NOMO-1 treated with DMSO at 0.1 percent for 48 hours (cell line): Measurements from ENCODE around the gene POLQ.
"Not testable (repeated sequence)": the region's sequence is repeated elsewhere in the genome, so short reads cannot be mapped to it uniquely, and the experiment has no call there.

Source experiments
- DNase-seq: peaks from one replicate; lab custom pipeline; 2025; ENCODE audit not compliant: unreplicated experiment; lab: John Stamatoyannopoulos, UW

The POLQ gene

GRCh38 chr3:121545574-121546455 lies at the start of gene POLQ:
TSS of gene POLQ (minus strand) at chr3:121545988. CDS start at chr3:121545877, 111 bp downstream.
- DNase-seq, result peak; percentile 95

- DNase-seq, result no peak
These were observed 49.1 kb upstream of the POLQ start for GRCh38 chr3:121594850-121595249.

DNA sequence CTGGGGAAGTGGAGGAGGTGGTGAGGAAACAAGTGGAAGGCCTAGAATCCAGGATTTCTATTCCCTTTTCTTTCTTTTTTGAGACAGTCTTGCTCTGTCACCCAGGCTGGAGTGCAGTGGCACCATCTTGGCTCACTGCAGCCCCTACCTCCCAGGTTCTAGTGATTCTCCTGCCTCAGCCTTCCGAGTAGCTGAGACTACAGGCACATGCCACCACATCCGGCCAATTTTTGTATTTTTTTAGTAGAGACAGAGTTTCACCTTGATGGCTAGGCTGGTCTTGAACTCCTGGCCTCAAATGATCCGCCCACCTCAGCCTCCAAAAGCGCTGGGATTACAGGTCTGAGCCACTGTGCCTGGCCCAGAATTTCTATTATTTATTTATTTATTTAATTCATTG lies 48.0 kb upstream of the POLQ start:
- DNase-seq, result not testable (repeated sequence)

DNA sequence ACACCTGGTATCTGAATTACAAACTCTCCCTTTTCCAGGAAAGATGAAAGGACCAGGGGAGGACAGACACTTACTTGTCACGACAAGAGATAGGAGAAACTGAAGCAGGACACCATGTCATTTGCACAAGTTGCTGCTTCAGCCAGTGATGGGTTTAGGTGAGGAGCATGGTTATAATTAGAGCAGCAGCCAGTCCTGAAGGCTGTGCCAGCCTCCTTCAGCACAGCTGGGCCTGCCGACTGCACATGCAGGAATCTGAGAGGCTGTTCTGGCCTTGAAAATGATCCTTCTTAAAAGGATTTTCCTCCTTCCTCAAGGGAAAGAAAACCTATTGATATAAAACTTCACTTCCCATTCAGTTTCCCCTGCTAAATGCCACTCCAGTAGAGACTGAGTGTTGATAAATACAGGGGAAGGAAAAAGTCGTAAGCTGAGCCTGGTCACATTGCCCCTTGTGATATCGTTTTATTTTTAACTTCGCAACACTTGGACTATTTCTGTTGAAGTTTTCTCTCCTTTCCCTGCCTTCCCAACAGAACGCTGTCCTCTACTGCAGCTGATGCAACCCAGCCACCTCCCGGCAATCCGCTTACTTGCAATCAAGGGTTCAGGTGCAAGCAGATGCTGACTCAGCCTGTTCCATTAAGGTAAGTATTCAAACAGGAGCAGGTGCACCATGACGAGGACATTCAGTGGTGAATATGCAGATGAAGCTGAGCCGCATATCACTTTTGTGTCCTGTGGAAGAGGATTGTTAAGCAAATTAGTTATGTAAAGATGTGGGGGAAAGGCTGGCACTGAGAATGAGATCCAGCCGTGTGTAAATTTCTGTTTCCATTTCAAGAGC lies 47.3 kb upstream of the POLQ start, which contains the start of gene FBXO40:
Gene FBXO40, plus strand, starts transcription at position 524 of the 847 bp plus-strand sequence. CDS start 27,197 bp downstream, outside the sequence.
- DNase-seq, result no peak

DNA sequence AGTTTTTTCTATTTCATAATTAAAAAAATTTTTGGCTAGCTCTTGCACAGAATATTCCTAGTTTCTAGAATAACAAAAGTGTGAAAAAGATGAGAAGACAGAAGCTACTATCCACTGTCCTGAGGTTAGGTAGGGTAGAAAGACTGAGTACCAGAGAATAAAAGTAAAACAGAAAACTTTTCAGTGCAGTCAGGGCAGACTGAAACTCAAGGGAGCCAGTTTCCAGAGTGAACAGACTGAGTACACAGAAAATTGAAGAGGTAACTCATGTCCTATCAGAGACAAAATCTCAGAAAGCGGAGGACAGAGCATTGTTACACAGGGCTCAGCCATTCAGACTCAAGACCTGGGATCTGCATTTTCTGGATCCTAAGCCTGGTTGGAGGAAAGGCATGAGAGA lies 38.6 kb upstream of the POLQ start:
- no peak for DNase-seq

GRCh38 chr3:121581691-121582090 lies 35.9 kb upstream of the POLQ start:
- DNase-seq, result no peak

DNA sequence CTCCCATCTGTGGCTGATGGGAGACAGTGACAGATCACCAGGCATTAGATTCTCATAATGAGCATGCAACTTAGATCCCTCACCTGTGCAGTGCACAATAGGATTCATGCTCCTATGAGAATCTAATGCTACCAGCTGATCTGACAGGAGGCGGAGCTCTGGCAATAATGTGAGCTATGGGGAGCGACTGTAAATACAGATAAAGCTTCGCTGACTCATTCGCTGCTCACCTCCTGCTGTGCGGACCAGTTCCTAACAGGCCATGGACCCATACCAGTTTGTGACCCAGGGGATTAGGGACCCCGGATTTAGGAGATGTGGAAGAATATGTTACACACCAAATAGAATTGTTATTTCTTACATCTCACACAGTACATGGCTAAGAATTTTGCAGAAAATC lies 28.7 kb upstream of the POLQ start:
- no peak for DNase-seq

- DNase-seq, result no peak
These were observed 21.9 kb upstream of the POLQ start, which contains the start of gene ARGFX for GRCh38 chr3:121567649-121568048. TSS of gene ARGFX (plus strand) at chr3:121567949. CDS start at chr3:121570714, 2,765 bp downstream.

DNA sequence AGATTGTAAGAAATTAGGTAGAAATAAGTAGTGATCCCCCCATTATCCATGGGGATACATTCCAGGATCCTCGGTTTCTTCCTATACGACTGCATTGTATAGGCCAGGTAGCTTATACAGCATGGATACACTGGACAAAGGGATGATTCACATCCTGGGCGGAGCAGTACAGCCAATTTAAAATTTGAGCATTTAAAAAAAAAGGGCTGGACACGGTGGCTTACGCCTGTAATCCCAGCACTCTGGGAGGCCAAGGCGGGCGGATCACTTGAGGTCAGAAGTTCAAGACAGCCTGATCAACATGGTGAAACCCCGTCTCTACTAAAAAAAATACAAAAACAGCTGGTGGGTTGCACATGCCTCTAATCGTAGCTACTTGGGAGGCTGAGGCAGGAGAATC lies 21.0 kb upstream of the POLQ start:
- no peak for DNase-seq

- DNase-seq, result no peak
These were observed 16.4 kb upstream of the POLQ start for GRCh38 chr3:121562148-121562547.

- no peak for DNase-seq
These were observed 11.7 kb upstream of the POLQ start for GRCh38 chr3:121557426-121557934.

GRCh38 chr3:121552797-121553196 lies 7.0 kb upstream of the POLQ start:
- DNase-seq, result no peak

DNA sequence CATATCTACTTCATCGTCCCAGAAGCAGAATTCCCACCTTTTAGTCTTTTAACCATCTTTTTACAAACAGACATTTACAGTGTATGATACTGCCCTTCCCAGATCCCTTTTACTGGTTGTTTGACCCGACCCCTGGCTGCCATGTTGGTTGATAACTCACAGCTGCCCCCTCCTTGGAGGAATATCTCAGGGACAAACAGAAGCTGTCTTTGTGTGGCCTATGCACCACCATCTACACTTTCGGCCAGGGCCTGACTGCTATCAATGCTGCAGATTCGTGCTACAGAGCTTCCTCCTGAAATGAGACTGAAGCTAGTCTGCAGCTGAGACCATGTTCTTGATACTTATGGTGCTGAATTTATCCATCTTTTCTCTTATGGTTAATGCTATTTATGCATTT lies 6.6 kb upstream of the POLQ start:
- DNase-seq, result no peak

- no peak for DNase-seq
These were observed 677 bp downstream of the POLQ start for GRCh38 chr3:121545049-121545573.

DNA sequence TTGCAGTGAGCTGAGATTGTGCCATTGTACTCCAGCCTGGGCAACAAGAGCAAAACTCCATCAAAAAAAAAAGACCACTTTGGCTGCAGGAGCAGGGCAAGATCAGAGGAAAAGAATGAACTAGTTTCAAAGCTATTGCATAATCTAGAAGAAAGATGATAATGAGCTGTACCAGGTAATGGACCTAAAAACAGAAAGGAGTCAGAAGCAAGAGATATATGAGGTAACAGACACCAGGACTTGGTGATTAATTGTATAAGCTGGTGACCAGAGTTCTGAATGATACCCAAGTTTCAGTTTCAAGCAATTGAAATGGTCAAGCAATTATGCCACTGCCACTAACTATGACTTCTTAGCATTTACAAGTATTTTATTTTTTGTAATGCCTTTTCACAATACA lies 2.9 kb downstream of the POLQ start:
- DNase-seq, result no peak

DNA sequence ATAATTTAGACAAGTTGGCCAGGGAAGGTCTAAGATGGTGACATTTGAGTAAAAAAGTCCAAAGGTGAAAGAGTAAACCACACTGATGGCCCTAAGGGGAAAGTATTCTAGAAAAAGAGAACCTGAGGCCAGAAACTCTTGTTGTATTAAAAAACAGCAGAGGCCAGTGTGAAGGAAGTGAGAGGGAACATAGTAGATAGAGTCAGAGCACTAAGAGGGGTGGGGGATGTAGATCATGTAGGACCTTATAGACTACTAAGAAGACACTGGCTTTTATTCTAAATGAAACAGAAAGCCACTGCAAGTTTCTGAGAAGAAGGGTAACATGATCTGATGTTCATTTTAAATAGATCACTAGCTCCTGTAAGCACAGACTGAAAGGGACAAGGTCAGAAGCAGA lies 14.5 kb downstream of the POLQ start:
- no peak for DNase-seq

- no peak for DNase-seq
These were observed 16.5 kb downstream of the POLQ start for GRCh38 chr3:121529308-121529707.

DNA sequence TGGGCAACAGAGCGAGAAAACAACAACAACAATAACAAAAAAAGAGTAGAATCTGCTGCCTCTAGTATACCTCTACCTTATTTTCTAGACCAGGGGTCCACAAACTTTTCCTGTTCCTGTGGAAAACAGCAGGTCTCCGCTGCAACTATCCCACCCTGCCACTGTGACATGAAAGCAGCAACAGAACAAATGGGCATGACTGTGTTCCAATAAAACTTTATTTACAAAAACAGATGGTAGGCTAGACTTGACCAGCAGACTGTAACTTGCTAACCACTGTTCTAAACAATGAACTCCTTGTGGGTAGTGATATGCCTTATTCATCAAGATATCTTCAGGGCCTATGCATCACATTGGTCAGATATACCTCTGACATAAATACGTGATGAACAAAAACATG lies 25.3 kb downstream of the POLQ start:
- no peak for DNase-seq

- DNase-seq, result no peak
These were observed 27.7 kb downstream of the POLQ start for GRCh38 chr3:121517953-121518655.

- no peak for DNase-seq
These were observed 29.9 kb downstream of the POLQ start for GRCh38 chr3:121515862-121516261.

GRCh38 chr3:121515313-121515712 lies 30.5 kb downstream of the POLQ start:
- no peak for DNase-seq
